Measurements from ENCODE around the gene CTBS.
"Not testable (repeated sequence)": the region's sequence is repeated elsewhere in the genome, so short reads cannot be mapped to it uniquely, and the experiment has no call there.

The CTBS gene

GRCh38 chr1:84585803-84586202 lies 11.6 kb upstream of the CTBS start:
- DNase-seq (ENCODE audit: low spot score), result no peak

GRCh38 chr1:84584126-84584525 lies 9.9 kb upstream of the CTBS start:
- DNase-seq (ENCODE audit: low spot score), result no peak

- DNase-seq (ENCODE audit: low spot score), result no peak
Measured at GRCh38 chr1:84583648-84584047, 9.4 kb upstream of the CTBS start.

GRCh38 chr1:84582802-84583587 lies 8.8 kb upstream of the CTBS start:
- no peak for DNase-seq (ENCODE audit: low spot score)

GRCh38 chr1:84581648-84582047 lies 7.4 kb upstream of the CTBS start:
- no peak for DNase-seq (ENCODE audit: low spot score)

GRCh38 chr1:84574936-84575335 lies 696 bp upstream of the CTBS start:
- no peak for DNase-seq (ENCODE audit: low spot score)

GRCh38 chr1:84573481-84573966 lies 716 bp downstream of the CTBS start:
- no peak for DNase-seq (ENCODE audit: low spot score)

GRCh38 chr1:84571150-84571535 lies 3.1 kb downstream of the CTBS start:
- no peak for DNase-seq (ENCODE audit: low spot score)

- DNase-seq (ENCODE audit: low spot score), result no peak
Measured at GRCh38 chr1:84570436-84571149, 3.6 kb downstream of the CTBS start.

- no peak for DNase-seq (ENCODE audit: low spot score)
Measured at GRCh38 chr1:84569216-84569615, 5.0 kb downstream of the CTBS start.

GRCh38 chr1:84550826-84551225 lies 23.4 kb downstream of the CTBS start:
- no peak for DNase-seq (ENCODE audit: low spot score)

GRCh38 chr1:84541679-84542078 lies 32.6 kb downstream of the CTBS start:
- no peak for DNase-seq (ENCODE audit: low spot score)

- DNase-seq (ENCODE audit: low spot score), result no peak
Measured at GRCh38 chr1:84540759-84541158, 33.5 kb downstream of the CTBS start.

- DNase-seq (ENCODE audit: low spot score), result no peak
Measured at GRCh38 chr1:84539972-84540371, 34.3 kb downstream of the CTBS start.

GRCh38 chr1:84538599-84538998 lies 35.6 kb downstream of the CTBS start:
- no peak for DNase-seq (ENCODE audit: low spot score)

- DNase-seq (ENCODE audit: low spot score), result no peak
Measured at GRCh38 chr1:84525779-84526178, 48.5 kb downstream of the CTBS start.

GRCh38 chr1:84524590-84524989 lies 49.6 kb downstream of the CTBS start:
- no peak for DNase-seq (ENCODE audit: low spot score)

GRCh38 chr1:84510668-84511067 lies 63.6 kb downstream of the CTBS start:
- DNase-seq (ENCODE audit: low spot score), result no peak

- no peak for DNase-seq (ENCODE audit: low spot score)
Measured at GRCh38 chr1:84510165-84510564, 64.1 kb downstream of the CTBS start.

GRCh38 chr1:84509029-84509428 lies 65.2 kb downstream of the CTBS start:
- DNase-seq (ENCODE audit: low spot score), result no peak

- DNase-seq (ENCODE audit: low spot score), result no peak
Measured at GRCh38 chr1:84508510-84508909, 65.7 kb downstream of the CTBS start.

GRCh38 chr1:84507887-84508286 lies 66.4 kb downstream of the CTBS start:
- DNase-seq (ENCODE audit: low spot score), result not testable (repeated sequence)

- no peak for DNase-seq (ENCODE audit: low spot score)
Measured at GRCh38 chr1:84506729-84507453, 67.3 kb downstream of the CTBS start.
